Neural cell (in vitro differentiated cells): ENCODE results near the gene TBL1XR1. TPM values are rescaled to one million over a fixed set of nuclear protein-coding genes. Genes with fewer than 3 reads are reported as not detected.

Experiments
- H2AFZ ChIP-seq: fragments of 200-600, 300-800 bp; sonication (generic), shearing (Covaris generic); 2 replicates; pipeline ENCODE4 v1.6.0; 2014; ENCODE audit warnings: low read depth, mild to moderate bottlenecking, antibody characterized with exemption, low read length, moderate library complexity
- H3F3A ChIP-seq: fragments of 200-600 bp; shearing (Covaris generic); 2 replicates; pipeline ENCODE4 v1.6.1; 2016; ENCODE audit warnings: mild to moderate bottlenecking, moderate library complexity, mixed read lengths, antibody characterized with exemption, low read length; ENCODE audit not compliant: insufficient read depth, poor library complexity, severe bottlenecking
- H3K27ac ChIP-seq: fragments of 200-600, 300-800 bp; sonication (generic), shearing (Covaris generic); 2 replicates; pipeline ENCODE4 v1.5.1; 2014; ENCODE audit warnings: mild to moderate bottlenecking, low read length, moderate library complexity
- H3K27me3 ChIP-seq: fragments of 300-800, 200-600 bp; sonication (generic), shearing (Covaris generic); 2 replicates; pipeline ENCODE4 v1.6.0; 2014; ENCODE audit warnings: mild to moderate bottlenecking, low read depth, low read length, moderate library complexity; ENCODE audit not compliant: insufficient read depth
- H3K36me3 ChIP-seq: fragments of 300-800, 200-600 bp; sonication (generic), shearing (Covaris generic); 2 replicates; pipeline ENCODE4 v1.5.1; 2014; ENCODE audit warnings: mild to moderate bottlenecking, antibody characterized with exemption, low read length, moderate library complexity; ENCODE audit not compliant: insufficient read depth
- H3K4me2 ChIP-seq: fragments of 300-800, 200-600 bp; sonication (generic), shearing (Covaris generic); 2 replicates; pipeline ENCODE4 v1.6.0; 2014; ENCODE audit warnings: mild to moderate bottlenecking, low read length
- H3K4me3 ChIP-seq: fragments of 300-800, 200-600 bp; sonication (generic), shearing (Covaris generic); 2 replicates; pipeline ENCODE4 v1.5.1; 2014; ENCODE audit warnings: mild to moderate bottlenecking, low read length, moderate library complexity
- H3K79me2 ChIP-seq: fragments of 200-600 bp; shearing (Covaris generic); replicated peaks from 2 replicates; pipeline ENCODE4 v1.6.0; 2014; ENCODE audit warnings: mild to moderate bottlenecking, low read length, moderate library complexity; ENCODE audit not compliant: insufficient read depth
- H3K9ac ChIP-seq: fragments of 300-800, 200-600 bp; sonication (generic), shearing (Covaris generic); 2 replicates; pipeline ENCODE4 v1.6.1; 2016; ENCODE audit warnings: mild to moderate bottlenecking, low read length, mixed read lengths
- H3K9me2 ChIP-seq: fragments of 200-600 bp; shearing (Covaris generic); 2 replicates; pipeline ENCODE4 v1.6.1; 2016; ENCODE audit warnings: mild to moderate bottlenecking, low read length, mixed read lengths; ENCODE audit not compliant: insufficient read depth
- H3K9me3 ChIP-seq: fragments of 200-600, 300-800 bp; sonication (generic), shearing (Covaris generic); 2 replicates; pipeline ENCODE4 v1.6.1; 2016; ENCODE audit warnings: mild to moderate bottlenecking, mixed run types, low read length, moderate library complexity, mixed read lengths
- H4K20me1 ChIP-seq: fragments of 200-600 bp; shearing (Covaris generic); 2 replicates; pipeline ENCODE4 v1.6.1; 2016; ENCODE audit warnings: mild to moderate bottlenecking, mixed run types; ENCODE audit not compliant: insufficient read depth
- CTCF ChIP-seq: fragments of 450-650 bp; IDR thresholded peaks from 2 replicates; pipeline ENCODE4 v1.5.1; 2014; ENCODE audit warnings: antibody characterized with exemption, mild to moderate bottlenecking, moderate library complexity; ENCODE audit not compliant: poor library complexity, severe bottlenecking
- EP300 ChIP-seq: fragments of 450-650 bp; conservative IDR thresholded peaks from 2 replicates; pipeline ENCODE4 v1.6.1; 2014; ENCODE audit warnings: antibody characterized with exemption, mild to moderate bottlenecking, moderate library complexity; ENCODE audit not compliant: poor library complexity, severe bottlenecking
- EZH2 ChIP-seq: fragments of 200-600, 300-800 bp; shearing (Covaris generic), sonication (generic); IDR thresholded peaks from 2 replicates; pipeline ENCODE4 v1.6.1; 2014; ENCODE audit warnings: antibody characterized with exemption, low read length, borderline replicate concordance, mild to moderate bottlenecking; ENCODE audit not compliant: insufficient read depth, poor library complexity, severe bottlenecking
- MXI1 ChIP-seq: fragments of 450-650 bp; conservative IDR thresholded peaks from 2 replicates; pipeline ENCODE4 v1.6.1; 2014; ENCODE audit warnings: antibody characterized with exemption, mild to moderate bottlenecking; ENCODE audit not compliant: poor library complexity, severe bottlenecking
- POLR2AphosphoS5 ChIP-seq: IDR thresholded peaks from 2 replicates; pipeline ENCODE4 v1.6.1; 2012
- RAD21 ChIP-seq: fragments of 450-650 bp; conservative IDR thresholded peaks from 2 replicates; pipeline ENCODE4 v1.6.1; 2014; ENCODE audit warnings: antibody characterized with exemption, mild to moderate bottlenecking, moderate library complexity
- REST ChIP-seq: IDR thresholded peaks from 2 replicates; pipeline ENCODE4 v1.6.1; 2012; ENCODE audit warnings: borderline replicate concordance
- SMC3 ChIP-seq: fragments of 450-650 bp; conservative IDR thresholded peaks from 2 replicates; pipeline ENCODE4 v1.6.1; 2014; ENCODE audit warnings: antibody characterized with exemption, mild to moderate bottlenecking, moderate library complexity; ENCODE audit not compliant: poor library complexity
- TAF1 ChIP-seq: IDR thresholded peaks from 2 replicates; pipeline ENCODE4 v1.6.1; 2012; ENCODE audit warnings: low read depth
- polyA plus RNA-seq: library from polyadenylated mRNA; depleted of rRNA; stranded (reverse); fragments of >200 nt; gene quantifications from 2 replicates; pipeline ENCODE4 v1.2.3, GENCODE V29; 2014

The TBL1XR1 gene
- polyA plus RNA-seq, 1 donor from 2014 or later: 96.3 TPM

DNA sequence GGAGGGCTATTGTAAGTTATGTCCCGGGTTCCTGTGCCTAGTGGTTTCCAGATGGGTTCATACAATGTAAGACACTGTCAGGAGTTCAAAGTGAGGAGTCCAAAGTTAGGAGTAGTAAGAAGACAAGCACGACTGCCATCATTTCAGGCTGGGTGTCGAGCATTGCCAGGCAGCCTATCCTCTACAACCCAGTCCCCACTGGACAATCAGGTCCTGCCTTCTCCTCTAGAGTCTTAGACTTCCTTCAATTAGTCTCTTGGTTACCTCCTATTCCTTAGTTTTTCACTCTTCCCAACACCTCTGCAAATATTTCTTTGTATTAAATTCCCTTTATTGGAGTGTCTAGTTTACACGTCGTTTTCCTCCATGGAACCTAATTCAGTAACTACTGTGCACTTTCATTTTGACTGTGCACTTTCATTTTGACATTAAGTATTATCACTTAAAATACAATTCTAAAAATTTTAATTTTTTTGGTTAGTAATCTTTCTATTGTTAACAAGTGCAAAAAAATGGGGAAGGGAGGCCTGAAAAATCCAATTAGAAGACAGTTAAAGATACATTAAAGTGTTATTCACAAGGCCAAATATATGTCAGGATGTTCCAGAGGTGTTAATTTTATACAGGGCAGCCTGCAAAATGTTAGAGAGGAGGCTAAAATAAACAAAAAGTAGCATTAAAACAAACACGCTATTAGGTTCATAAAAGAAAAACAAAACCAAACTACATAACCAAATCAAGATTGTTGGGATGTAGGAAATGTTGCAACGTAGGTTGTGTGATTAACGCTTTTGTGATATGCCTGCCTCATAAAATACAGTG, 155.3 kb downstream of the TBL1XR1 start:
- Histone ChIP-seq H3K27ac (no peak overlapping the region), H3K36me3 (peaks cover 10% of the 10 kb centered on the region), H3K79me2 (no peaks in the 10 kb centered on the region), H3K4me2 (no peak overlapping the region), H3F3A (no peaks in the 10 kb centered on the region), H3K9me3 (no peaks in the 10 kb centered on the region), H3K27me3 (no peaks in the 10 kb centered on the region), H3K9me2 (no peaks in the 10 kb centered on the region), H2AFZ (no peak overlapping the region), H4K20me1 (no peaks in the 10 kb centered on the region), H3K4me3 (no peak overlapping the region), H3K9ac (no peak overlapping the region)
- TF ChIP-seq POLR2AphosphoS5 (no peak), EP300 (no peak), MXI1 (no peak), TAF1 (no peak), EZH2 (no peak)

DNA sequence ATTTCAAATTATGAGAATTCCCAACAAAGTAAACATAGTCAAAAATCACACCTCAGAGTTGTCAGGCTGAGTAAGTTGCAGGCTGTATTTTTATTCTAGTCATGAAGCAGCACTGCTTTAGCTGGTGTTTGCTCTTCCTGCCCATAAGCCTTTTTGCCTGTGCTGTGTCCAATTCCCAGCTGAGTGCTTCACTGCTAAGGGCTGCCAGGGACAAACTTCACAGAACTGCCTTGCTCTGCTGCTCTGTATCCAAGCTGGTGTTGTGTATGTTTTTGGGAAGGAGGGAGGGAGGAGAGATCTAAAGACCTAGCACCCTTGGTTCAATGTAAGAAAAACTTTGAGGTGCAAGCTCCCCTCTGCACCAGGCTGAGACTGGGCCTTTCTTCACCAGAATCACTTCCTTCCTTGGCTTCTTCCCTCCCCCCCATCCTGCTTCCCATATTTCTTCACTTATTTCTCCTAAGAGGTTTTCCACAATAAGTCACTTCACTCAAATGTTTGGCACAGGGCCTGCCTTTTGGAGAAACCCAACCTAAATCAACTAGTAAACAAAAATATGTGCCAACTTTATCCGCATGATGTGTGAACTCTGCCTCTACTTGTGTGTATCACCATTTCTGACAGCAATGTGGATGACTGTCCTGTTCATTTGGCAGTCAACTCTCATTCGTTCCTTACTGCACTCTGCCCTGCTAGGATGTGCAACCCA, 156.1 kb downstream of the TBL1XR1 start:
- no peaks in the 10 kb centered on the region for H3K9me2 ChIP-seq
- no peaks in the 10 kb centered on the region for H3K79me2 ChIP-seq
- H3K4me3 ChIP-seq: no peak overlapping the region
- H3K27me3 ChIP-seq: no peaks in the 10 kb centered on the region
- H4K20me1 ChIP-seq: no peaks in the 10 kb centered on the region
- H3K36me3 ChIP-seq: peaks cover 10% of the 10 kb centered on the region
- H3K9me3 ChIP-seq: no peaks in the 10 kb centered on the region
- H3K27ac ChIP-seq: no peak overlapping the region
- no peak for TF ChIP-seq SMC3
- TF ChIP-seq EP300: no peak
- no peak for TF ChIP-seq TAF1
- no peak for TF ChIP-seq CTCF
- TF ChIP-seq EZH2: no peak
- TF ChIP-seq REST: no peak
- no peak for TF ChIP-seq RAD21
- no peak for TF ChIP-seq POLR2AphosphoS5
- no peak for TF ChIP-seq MXI1
- no peak overlapping the region for H2AFZ ChIP-seq
- no peaks in the 10 kb centered on the region for H3F3A ChIP-seq
- no peak overlapping the region for H3K4me2 ChIP-seq
- no peak overlapping the region for H3K9ac ChIP-seq
